ENCODE data around the gene DPYSL3. TPM values are rescaled to one million over a fixed set of nuclear protein-coding genes. Genes with fewer than 3 reads are reported as not detected.

DPYSL3 gene
- total and polyA plus RNA-seq, 12 donors, result 3.5 to 49.7 (median 13.1) TPM

GRCh38 chr5:147427521-147428401 is 82.1 kb downstream of the DPYSL3 start:
- H3K27me3 ChIP-seq, result no peaks in the 10 kb centered on the region
- WGBS, 4 donors, result 0 to 22% (median 15%) methylated on average over 1 of the region's 1 CpG
- peak; percentile 44 to 72 (median 58) for DNase-seq
- no peaks in the 10 kb centered on the region for H3K9me3 ChIP-seq (replicated peaks in 1 of 3)
- no peak overlapping the region for H3K4me3 ChIP-seq
- TF ChIP-seq POLR2A (IDR thresholded peaks at IDR 0.05), result no peak
- no peak for TF ChIP-seq CTCF (IDR thresholded peaks at IDR 0.05)
- intact Hi-C loops (cut with DNase I), result no loop called here
- H3K4me1 ChIP-seq (replicated peaks in 1 of 2), result peaks cover 0 to 18% of the 10 kb centered on the region in 2 donors
- H3K27ac ChIP-seq, result peak overlapping the region in 1 of 5 donors; percentile 1
- no peaks in the 10 kb centered on the region for H3K36me3 ChIP-seq (replicated peaks in 1 of 2)

- WGBS, 4 donors, result 75 to 81% (median 78%) methylated on average over 3 of the region's 3 CpGs
- Histone ChIP-seq H3K9me3 (replicated peaks in 1 of 3) (no peaks in the 10 kb centered on the region), H3K4me3 (no peak overlapping the region), H3K27me3 (no peaks in the 10 kb centered on the region), H3K36me3 (replicated peaks in 1 of 2) (no peaks in the 10 kb centered on the region), H3K4me1 (replicated peaks in 1 of 2) (peaks cover 0 to 18% of the 10 kb centered on the region in 2 donors), H3K27ac (no peak overlapping the region)
- intact Hi-C loops (cut with DNase I), result no loop called here
- DNase-seq, result no peak
- no peak for TF ChIP-seq CTCF (IDR thresholded peaks at IDR 0.05)
- no peak for TF ChIP-seq POLR2A (IDR thresholded peaks at IDR 0.05)
Measured at GRCh38 chr5:147426640-147427327, 83.1 kb downstream of the DPYSL3 start.

- peaks cover 0 to 9% of the 10 kb centered on the region in 2 donors for H3K4me1 ChIP-seq (replicated peaks in 1 of 2)
- intact Hi-C loops (cut with DNase I), result no loop called here
- H3K9me3 ChIP-seq (replicated peaks in 1 of 3), result no peaks in the 10 kb centered on the region
- H3K36me3 ChIP-seq (replicated peaks in 1 of 2), result no peaks in the 10 kb centered on the region
- no peaks in the 10 kb centered on the region for H3K27me3 ChIP-seq
- H3K27ac ChIP-seq, result no peak overlapping the region
- H3K4me3 ChIP-seq, result no peak overlapping the region
- DNase-seq, result no peak
- TF ChIP-seq POLR2A (IDR thresholded peaks at IDR 0.05), result no peak
- no peak for TF ChIP-seq CTCF (IDR thresholded peaks at IDR 0.05)
- 75 to 91% (median 87%) methylated on average over 2 of the region's 2 CpGs for WGBS, 4 donors
Measured at GRCh38 chr5:147418613-147419012, 91.3 kb downstream of the DPYSL3 start.

- Histone ChIP-seq H3K27ac (peak overlapping the region in 2 of 5 donors; percentile 9 to 51), H3K4me1 (replicated peaks in 1 of 2) (peaks cover 0 to 9% of the 10 kb centered on the region in 2 donors), H3K36me3 (replicated peaks in 1 of 2) (no peaks in the 10 kb centered on the region), H3K4me3 (no peak overlapping the region), H3K27me3 (no peaks in the 10 kb centered on the region), H3K9me3 (replicated peaks in 1 of 3) (no peaks in the 10 kb centered on the region)
- DNase-seq, result peak; percentile 62 to 88 (median 81)
- 20 to 33% (median 28%) methylated on average over 5 of the region's 5 CpGs for WGBS, 4 donors
- intact Hi-C loops (cut with DNase I), result no loop called here
- TF ChIP-seq POLR2A (IDR thresholded peaks at IDR 0.05) (no peak), CTCF (IDR thresholded peaks at IDR 0.05) (no peak)
Measured at GRCh38 chr5:147417135-147417813, 92.6 kb downstream of the DPYSL3 start.
